Osteoblast (primary cell): ENCODE data around the gene PIGN. TPM values are rescaled to one million over a fixed set of nuclear protein-coding genes. Genes with fewer than 3 reads are reported as not detected.

ENCODE experiments used
- DNase-seq: peaks from one replicate; pipeline ENCODE4 v3.0.0; 2011; ENCODE audit warnings: low spot score, mixed read lengths; ENCODE audit not compliant: insufficient read length; ENCODE audit errors: missing footprints
- H2AFZ ChIP-seq: 2 replicates; pipeline ENCODE4 v1.6.0; 2011; ENCODE audit warnings: mild to moderate bottlenecking, low read length
- H3K27ac ChIP-seq: 2 replicates; pipeline ENCODE4 v1.5.1; 2011; ENCODE audit warnings: mild to moderate bottlenecking, low read depth, low read length, moderate library complexity
- H3K27me3 ChIP-seq: 2 replicates; pipeline ENCODE4 v1.6.0; 2012; ENCODE audit warnings: mild to moderate bottlenecking, control low read depth, inconsistent platforms, low read length, moderate library complexity; ENCODE audit not compliant: insufficient read depth
- H3K36me3 ChIP-seq: 2 replicates; pipeline ENCODE4 v1.5.1; 2011; ENCODE audit warnings: mild to moderate bottlenecking, low read length, control low read depth, moderate library complexity; ENCODE audit not compliant: insufficient read depth
- H3K4me1 ChIP-seq: 2 replicates; pipeline ENCODE4 v1.5.1; 2011; ENCODE audit warnings: mild to moderate bottlenecking, low read length, control low read depth, moderate library complexity; ENCODE audit not compliant: insufficient read depth
- H3K4me2 ChIP-seq: 2 replicates; pipeline ENCODE4 v1.6.0; 2011; ENCODE audit warnings: mild to moderate bottlenecking, low read length; ENCODE audit not compliant: insufficient read depth
- H3K4me3 ChIP-seq: fragments of 200-600 bp; sonication (generic); 3 replicates; pipeline ENCODE4 v1.5.1; 2012; ENCODE audit warnings: mild to moderate bottlenecking, low read length, inconsistent platforms; ENCODE audit not compliant: insufficient read depth
- H3K79me2 ChIP-seq: 2 replicates; pipeline ENCODE4 v1.6.0; 2012; ENCODE audit warnings: mild to moderate bottlenecking, low read length, control low read depth, inconsistent platforms; ENCODE audit not compliant: insufficient read depth
- H3K9me3 ChIP-seq: 2 replicates; pipeline ENCODE4 v1.5.1; 2011; ENCODE audit warnings: low read depth, low read length, control low read depth
- H4K20me1 ChIP-seq: 2 replicates; pipeline ENCODE4 v1.6.0; 2012; ENCODE audit warnings: mild to moderate bottlenecking, low read length, control low read depth; ENCODE audit not compliant: insufficient read depth
- CTCF ChIP-seq: IDR thresholded peaks from 2 replicates; pipeline ENCODE4 v1.5.1; 2011; ENCODE audit warnings: mild to moderate bottlenecking, low read depth, low read length, moderate library complexity; ENCODE audit errors: extremely low read depth
- total RNA-seq: library from RNA; depleted of rRNA; stranded (reverse); fragments of >200 nt; gene quantifications from 2 replicates; pipeline ENCODE4 v1.2.3, GENCODE V29; 2012

PIGN gene
- total RNA-seq, 1 donor: 44.2 TPM

GRCh38 chr18:62165583-62165982, 21.3 kb downstream of the PIGN start:
- TF ChIP-seq CTCF: no peak
- peak; percentile 13 for DNase-seq
- no peak overlapping the region for H3K27ac ChIP-seq
- H2AFZ ChIP-seq: no peak overlapping the region
- no peak overlapping the region for H3K4me2 ChIP-seq
- no peaks in the 10 kb centered on the region for H3K9me3 ChIP-seq
- no peak overlapping the region for H3K4me3 ChIP-seq
- H3K36me3 ChIP-seq: no peaks in the 10 kb centered on the region
- no peaks in the 10 kb centered on the region for H3K79me2 ChIP-seq
- no peaks in the 10 kb centered on the region for H4K20me1 ChIP-seq
- no peaks in the 10 kb centered on the region for H3K27me3 ChIP-seq
- no peaks in the 10 kb centered on the region for H3K4me1 ChIP-seq

- no peaks in the 10 kb centered on the region for H4K20me1 ChIP-seq
- H3K4me1 ChIP-seq: no peaks in the 10 kb centered on the region
- no peak overlapping the region for H3K4me3 ChIP-seq
- H3K27ac ChIP-seq: no peak overlapping the region
- no peaks in the 10 kb centered on the region for H3K36me3 ChIP-seq
- no peak for DNase-seq
- H2AFZ ChIP-seq: no peak overlapping the region
- no peaks in the 10 kb centered on the region for H3K79me2 ChIP-seq
- H3K27me3 ChIP-seq: no peaks in the 10 kb centered on the region
- TF ChIP-seq CTCF: no peak
- H3K4me2 ChIP-seq: no peak overlapping the region
- H3K9me3 ChIP-seq: no peaks in the 10 kb centered on the region
These were observed 21.9 kb downstream of the PIGN start for GRCh38 chr18:62164855-62165487.

GRCh38 chr18:62164310-62164709, 22.5 kb downstream of the PIGN start:
- DNase-seq: no peak
- TF ChIP-seq CTCF: no peak

GRCh38 chr18:62157843-62158242, 29.0 kb downstream of the PIGN start:
- Histone ChIP-seq H3K4me1 (no peaks in the 10 kb centered on the region), H3K27me3 (no peaks in the 10 kb centered on the region), H3K4me3 (no peak overlapping the region), H3K9me3 (no peaks in the 10 kb centered on the region), H3K4me2 (no peak overlapping the region), H3K36me3 (peaks cover 8% of the 10 kb centered on the region), H3K27ac (no peak overlapping the region), H3K79me2 (no peaks in the 10 kb centered on the region), H4K20me1 (no peaks in the 10 kb centered on the region), H2AFZ (no peak overlapping the region)
- TF ChIP-seq CTCF: no peak
- DNase-seq: no peak

More at GRCh38 chr18:62164310-62164709, 22.5 kb downstream of the PIGN start:
- no peaks in the 10 kb centered on the region for H3K27me3 ChIP-seq
- no peaks in the 10 kb centered on the region for H3K4me1 ChIP-seq
- H3K79me2 ChIP-seq: no peaks in the 10 kb centered on the region
- H3K9me3 ChIP-seq: no peaks in the 10 kb centered on the region
- no peaks in the 10 kb centered on the region for H3K36me3 ChIP-seq
- H4K20me1 ChIP-seq: no peaks in the 10 kb centered on the region
- H3K27ac ChIP-seq: no peak overlapping the region
- H3K4me2 ChIP-seq: no peak overlapping the region
- H3K4me3 ChIP-seq: no peak overlapping the region
- H2AFZ ChIP-seq: no peak overlapping the region
